Activated T-helper 1 cell treated with anti-CD3 and anti-CD28 coated beads, Interleukin-12 subunit alpha, Interleukin-12 subunit beta, Interleukin-2, Interleukin-4 antibody, amounts not matched to agents 30 ng/mL and 10 ng/mL and 1 ng/mL, durations not matched to agents 14 hours and 24 hours and 36 hours (primary cell): ENCODE data around the gene CAPN11. TPM values are rescaled to one million over a fixed set of nuclear protein-coding genes. Genes with fewer than 3 reads are reported as not detected.

ENCODE experiments used
- DNase-seq: peaks from one replicate; pipeline ENCODE4 v3.0.0; 2021; ENCODE audit warnings: low spot score
- H3K27ac Mint-ChIP-seq: one replicate; pipeline ENCODE4 v1.8.0; 2021; ENCODE audit warnings: mild to moderate bottlenecking, mixed read lengths
- H3K27me3 Mint-ChIP-seq: one replicate; pipeline ENCODE4 v1.8.0; 2022; ENCODE audit warnings: mild to moderate bottlenecking, moderate library complexity, mixed read lengths; ENCODE audit not compliant: insufficient read depth
- H3K36me3 Mint-ChIP-seq: one replicate; pipeline ENCODE4 v1.8.0; 2021; ENCODE audit warnings: low read depth, mixed read lengths
- H3K4me1 Mint-ChIP-seq: one replicate; pipeline ENCODE4 v1.8.0; 2021; ENCODE audit warnings: low read depth, mixed read lengths
- H3K4me3 Mint-ChIP-seq: one replicate; pipeline ENCODE4 v1.8.0; 2021; ENCODE audit warnings: mild to moderate bottlenecking, moderate library complexity, mixed read lengths
- H3K9me3 Mint-ChIP-seq: one replicate; pipeline ENCODE4 v1.8.0; 2021; ENCODE audit warnings: mixed read lengths
- intact Hi-C: fragments of 100-400 bp; cut with micrococcal nuclease; formaldehyde crosslinking; loops from one replicate; pipeline ENCODE4 v1.15.1; 2024
- total RNA-seq: library from RNA; stranded (reverse); gene quantifications from 2 replicates; pipeline ENCODE4 v1.2.3, GENCODE V29; 2022

The CAPN11 gene
- total RNA-seq, 1 donor from 2014 or later = not detected

GRCh38 chr6:44122801-44123200 lies 35.8 kb upstream of the CAPN11 start:
- DNase-seq = peak; percentile 10
- Mint-ChIP-seq H3K27ac (peak overlapping the region; percentile 55), H3K27me3 (no peaks in the 10 kb centered on the region), H3K36me3 (peaks cover 26% of the 10 kb centered on the region), H3K4me1 (peaks cover 66% of the 10 kb centered on the region), H3K4me3 (peak overlapping the region; percentile 23), H3K9me3 (no peaks in the 10 kb centered on the region)
- intact Hi-C loops = loop anchor here (10.0 kb wide), 1 partner anchor 1348 kb away; no protein-coding TSS in a partner anchor

GRCh38 chr6:44123544-44123943 lies 35.1 kb upstream of the CAPN11 start:
- Mint-ChIP-seq H3K27me3 (no peaks in the 10 kb centered on the region), H3K4me1 (peaks cover 61% of the 10 kb centered on the region), H3K4me3 (peak overlapping the region; percentile 23), H3K27ac (no peak overlapping the region), H3K36me3 (peaks cover 26% of the 10 kb centered on the region), H3K9me3 (no peaks in the 10 kb centered on the region)
- intact Hi-C loops = loop anchor here (10.0 kb wide), 1 partner anchor 1349 kb away; no protein-coding TSS in a partner anchor
- DNase-seq = no peak

- Mint-ChIP-seq H3K27me3 (no peaks in the 10 kb centered on the region), H3K27ac (peak overlapping the region; percentile 94), H3K9me3 (no peaks in the 10 kb centered on the region), H3K4me3 (peak overlapping the region; percentile 90), H3K4me1 (peaks cover 52% of the 10 kb centered on the region), H3K36me3 (peaks cover 25% of the 10 kb centered on the region)
- DNase-seq = peak; percentile 71
- intact Hi-C loops = loop anchor here (1.0 to 10.0 kb wide), 11 partner anchors 25 to 1352 kb away; partner anchors contain the start of genes CDC5L, GTPBP2, NFKBIE and VEGFA
Measured at GRCh38 chr6:44126320-44127149, 32.1 kb upstream of the CAPN11 start.

- H3K36me3 Mint-ChIP-seq = peaks cover 25% of the 10 kb centered on the region
- peak within 1 kb of the TSS; percentile 90 for H3K4me3 Mint-ChIP-seq
- H3K9me3 Mint-ChIP-seq = no peaks in the 10 kb centered on the region
- peaks cover 50% of the 10 kb centered on the region for H3K4me1 Mint-ChIP-seq
- no peaks in the 10 kb centered on the region for H3K27me3 Mint-ChIP-seq
- peak within 1 kb of the TSS; percentile 94 for H3K27ac Mint-ChIP-seq
- intact Hi-C loops = loop anchor here (1.0 to 10.0 kb wide), 5 partner anchors 55 to 1353 kb away; partner anchors contain the start of genes NFKBIE and VEGFA
- peak; percentile 89 for DNase-seq
Measured at GRCh38 chr6:44127186-44128019, 31.2 kb upstream of the CAPN11 start, which contains the start of the genes MRPL14 and TMEM63B. MRPL14 (minus strand) TSS chr6:44127452; CDS start chr6:44116611, 10,841 bp downstream. TMEM63B (plus strand) TSS chr6:44127554; CDS start chr6:44134585, 7,031 bp downstream.

GRCh38 chr6:44128020-44128917 lies 30.4 kb upstream of the CAPN11 start:
- Mint-ChIP-seq H3K27me3 (no peaks in the 10 kb centered on the region), H3K9me3 (no peaks in the 10 kb centered on the region), H3K4me3 (peak overlapping the region; percentile 81), H3K36me3 (peaks cover 18% of the 10 kb centered on the region), H3K4me1 (peaks cover 41% of the 10 kb centered on the region), H3K27ac (peak overlapping the region; percentile 49)
- intact Hi-C loops = loop anchor here (10.0 kb wide), 1 partner anchor 1353 kb away; no protein-coding TSS in a partner anchor
- DNase-seq = no peak

- no peak for DNase-seq
- Mint-ChIP-seq H3K4me1 (peaks cover 32% of the 10 kb centered on the region), H3K9me3 (no peaks in the 10 kb centered on the region), H3K27ac (no peak overlapping the region), H3K4me3 (peak overlapping the region; percentile 75), H3K27me3 (no peaks in the 10 kb centered on the region), H3K36me3 (peaks cover 8% of the 10 kb centered on the region)
- intact Hi-C loops = loop anchor here (10.0 kb wide), 1 partner anchor 1355 kb away; no protein-coding TSS in a partner anchor
Measured at GRCh38 chr6:44129841-44130322, 28.7 kb upstream of the CAPN11 start.

GRCh38 chr6:44131892-44132291 lies 26.7 kb upstream of the CAPN11 start:
- intact Hi-C loops = no loop called here
- Mint-ChIP-seq H3K36me3 (no peaks in the 10 kb centered on the region), H3K27me3 (no peaks in the 10 kb centered on the region), H3K9me3 (no peaks in the 10 kb centered on the region), H3K4me1 (peaks cover 13% of the 10 kb centered on the region), H3K4me3 (no peak overlapping the region), H3K27ac (no peak overlapping the region)
- DNase-seq = no peak

- no peak for DNase-seq
- no peaks in the 10 kb centered on the region for H3K9me3 Mint-ChIP-seq
- no peaks in the 10 kb centered on the region for H3K36me3 Mint-ChIP-seq
- peaks cover 13% of the 10 kb centered on the region for H3K4me1 Mint-ChIP-seq
- no peak overlapping the region for H3K4me3 Mint-ChIP-seq
- no peaks in the 10 kb centered on the region for H3K27me3 Mint-ChIP-seq
- intact Hi-C loops = no loop called here
- H3K27ac Mint-ChIP-seq = no peak overlapping the region
Measured at GRCh38 chr6:44132476-44132875, 26.1 kb upstream of the CAPN11 start.

- Mint-ChIP-seq H3K27ac (no peak overlapping the region), H3K4me1 (peaks cover 13% of the 10 kb centered on the region), H3K9me3 (no peaks in the 10 kb centered on the region), H3K4me3 (no peak overlapping the region), H3K36me3 (no peaks in the 10 kb centered on the region), H3K27me3 (no peaks in the 10 kb centered on the region)
- intact Hi-C loops = no loop called here
- no peak for DNase-seq
Measured at GRCh38 chr6:44133003-44133931, 25.4 kb upstream of the CAPN11 start.

- no peaks in the 10 kb centered on the region for H3K36me3 Mint-ChIP-seq
- H3K27me3 Mint-ChIP-seq = no peaks in the 10 kb centered on the region
- intact Hi-C loops = no loop called here
- H3K9me3 Mint-ChIP-seq = no peaks in the 10 kb centered on the region
- peaks cover 13% of the 10 kb centered on the region for H3K4me1 Mint-ChIP-seq
- H3K4me3 Mint-ChIP-seq = no peak overlapping the region
- no peak overlapping the region for H3K27ac Mint-ChIP-seq
- no peak for DNase-seq
Measured at GRCh38 chr6:44133981-44134711, 24.5 kb upstream of the CAPN11 start.
